HG03575 (cell line): Measurements from ENCODE around the gene HSD17B8.

ENCODE experiments used
- ATAC-seq: cut with Tn5 transposase; IDR thresholded peaks from one replicate; pipeline ENCODE4 v1.9.1; 2021; ENCODE audit not compliant: unreplicated experiment, insufficient number of reproducible peaks, low FRiP score; ENCODE audit errors: extremely low read depth

HSD17B8 gene

DNA sequence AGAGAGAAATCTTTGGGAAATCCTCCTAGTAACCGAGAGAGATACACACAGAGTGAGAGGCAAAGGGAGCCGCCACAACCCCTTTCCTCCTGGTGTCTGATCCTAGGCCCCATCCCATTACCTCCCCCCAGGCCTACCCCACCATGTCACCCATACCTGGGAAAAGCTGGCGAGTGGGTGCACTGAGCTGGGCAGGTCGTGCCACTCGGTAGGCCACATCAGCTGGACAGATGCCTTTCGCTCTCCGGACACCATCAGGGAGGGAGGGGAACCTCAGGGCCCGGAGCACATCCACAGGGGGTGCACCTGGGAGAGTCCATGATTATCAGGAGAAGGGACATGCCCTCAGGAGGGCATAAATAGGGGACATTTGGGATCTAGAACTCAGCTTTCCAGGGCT lies 15.3 kb upstream of the HSD17B8 start:
- ATAC-seq: no peak

DNA sequence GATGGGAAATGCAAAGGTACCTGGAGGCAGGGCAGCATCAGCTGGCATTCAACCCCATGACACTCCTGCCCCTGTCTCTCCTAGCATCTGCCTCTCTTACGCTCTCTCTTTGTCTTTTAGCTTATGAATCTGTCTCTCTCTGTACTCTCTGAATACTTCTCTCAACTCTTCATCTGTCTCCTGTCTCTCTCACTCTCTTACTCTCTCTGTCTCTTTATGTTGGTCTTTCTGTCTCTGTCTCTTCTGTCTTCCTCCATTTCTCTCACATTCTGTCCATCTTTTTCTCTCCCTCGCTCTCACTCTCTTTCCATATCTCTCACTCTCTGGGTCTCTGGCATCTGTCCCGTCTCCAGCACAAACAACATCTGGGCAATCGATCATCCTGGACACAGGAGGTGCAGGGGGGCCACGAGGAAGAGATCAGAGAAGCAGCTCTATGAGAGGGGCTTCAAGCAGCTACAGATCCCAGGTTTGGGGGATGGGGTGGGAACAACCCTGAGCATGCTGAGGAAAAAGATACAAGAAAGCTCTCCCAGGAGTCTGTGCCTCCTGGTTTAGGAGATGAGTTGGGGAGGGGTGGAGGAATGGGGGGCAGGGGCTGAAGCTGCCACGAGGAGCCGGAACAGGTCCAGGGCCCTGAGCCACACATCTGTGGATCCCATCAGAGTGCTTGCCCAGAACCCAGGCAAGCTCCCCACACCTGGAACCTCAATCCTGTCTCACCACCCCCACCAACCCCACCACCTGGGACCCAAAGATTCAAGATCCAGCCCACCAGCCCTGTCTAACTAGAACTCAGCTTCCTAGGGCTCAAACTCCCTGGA lies 14.6 kb upstream of the HSD17B8 start:
- no peak for ATAC-seq

DNA sequence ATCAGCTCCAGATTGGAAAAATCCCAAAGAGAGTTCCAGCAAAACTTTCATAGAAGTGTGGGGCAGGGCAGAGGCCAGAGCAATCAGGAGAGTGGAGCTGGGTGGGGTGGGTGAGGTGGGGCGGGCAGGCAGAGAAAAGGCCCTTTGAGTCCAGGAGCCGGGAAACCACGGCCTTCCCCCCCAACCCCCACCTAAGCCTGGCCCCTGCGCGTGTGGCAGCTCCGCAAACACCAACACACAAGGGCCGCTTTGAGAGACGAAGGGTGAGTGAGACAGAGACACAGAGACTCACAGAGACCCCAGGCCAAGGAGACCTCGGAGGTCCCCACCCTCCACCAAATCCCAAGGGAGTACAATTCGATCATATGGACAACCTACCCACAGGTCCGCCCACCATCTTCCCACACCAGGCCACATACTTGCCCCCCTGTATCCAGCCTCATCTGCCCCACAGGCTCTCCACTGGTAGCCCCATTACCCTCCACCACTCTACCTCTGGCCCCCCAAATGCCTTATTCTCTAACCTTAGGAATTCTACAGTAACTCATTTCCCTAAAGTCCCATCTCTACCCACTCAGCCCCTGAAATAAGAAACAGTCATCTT lies 13.8 kb upstream of the HSD17B8 start:
- no peak for ATAC-seq

DNA sequence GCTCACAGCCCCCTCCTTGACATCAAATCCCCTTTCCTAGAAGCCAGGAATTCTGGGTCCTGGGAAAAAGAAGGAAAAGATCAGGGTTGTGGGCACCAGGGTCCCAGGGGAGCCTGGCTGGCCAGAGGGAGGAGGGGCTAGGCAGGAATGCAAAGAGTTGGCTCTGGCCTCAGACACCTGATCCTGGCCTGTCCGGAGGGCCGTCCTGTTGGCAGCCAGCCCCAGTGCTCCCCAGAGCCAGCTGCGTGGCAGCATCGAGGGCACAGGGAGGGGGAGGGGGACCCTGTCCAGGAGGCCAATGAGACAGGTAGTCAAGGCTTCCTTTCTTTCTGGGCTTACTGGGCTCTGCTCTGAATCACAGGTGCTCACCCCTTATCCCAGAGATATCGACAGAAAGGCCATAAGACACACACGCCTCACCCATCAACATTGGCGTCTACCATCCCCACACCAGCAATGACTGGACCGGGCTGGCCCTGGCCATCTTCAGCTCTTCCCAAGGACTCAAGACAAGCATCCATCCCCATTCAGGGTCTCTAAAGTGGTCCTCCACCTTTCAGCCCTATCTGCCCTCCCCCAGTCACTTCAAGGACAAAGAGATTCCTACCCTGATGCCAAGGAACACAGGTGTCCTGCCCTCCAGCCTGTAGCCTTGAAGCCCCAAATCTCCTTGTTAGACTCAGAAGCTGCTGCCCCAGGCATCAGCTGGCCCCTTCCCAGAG lies 12.9 kb upstream of the HSD17B8 start:
- no peak for ATAC-seq

DNA sequence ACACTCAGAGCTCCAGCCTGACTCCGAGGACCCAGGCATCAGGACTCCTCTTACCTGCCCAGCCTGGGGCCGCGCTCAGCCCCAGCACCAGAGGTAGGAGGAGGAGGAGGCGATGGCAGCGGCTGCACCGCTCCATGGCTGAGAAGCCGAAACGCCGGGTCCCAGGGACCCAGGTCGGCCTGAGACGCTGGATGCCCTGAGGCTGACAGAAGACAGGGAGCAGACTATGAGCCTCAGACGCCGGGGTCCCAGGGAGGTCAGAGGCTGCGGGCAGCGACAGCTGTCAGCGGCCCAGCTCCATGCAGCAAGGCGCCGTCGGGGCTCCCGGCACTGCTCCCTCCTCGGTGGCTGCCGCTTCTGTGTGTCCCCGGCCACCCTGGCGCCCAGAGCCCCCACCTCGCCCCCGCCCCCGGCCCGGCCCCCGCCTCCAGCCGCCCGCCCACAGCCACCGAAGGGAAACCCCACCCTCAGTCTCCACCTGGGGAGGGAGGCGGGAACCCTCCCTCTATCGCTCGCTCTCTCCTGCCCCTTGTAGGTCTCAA lies 12.3 kb upstream of the HSD17B8 start, which contains the start of gene COL11A2:
Gene COL11A2, minus strand, starts transcription at position 363 of the 542 bp plus-strand sequence. Its CDS starts 227 bp downstream, at position 136.
- ATAC-seq: no peak

DNA sequence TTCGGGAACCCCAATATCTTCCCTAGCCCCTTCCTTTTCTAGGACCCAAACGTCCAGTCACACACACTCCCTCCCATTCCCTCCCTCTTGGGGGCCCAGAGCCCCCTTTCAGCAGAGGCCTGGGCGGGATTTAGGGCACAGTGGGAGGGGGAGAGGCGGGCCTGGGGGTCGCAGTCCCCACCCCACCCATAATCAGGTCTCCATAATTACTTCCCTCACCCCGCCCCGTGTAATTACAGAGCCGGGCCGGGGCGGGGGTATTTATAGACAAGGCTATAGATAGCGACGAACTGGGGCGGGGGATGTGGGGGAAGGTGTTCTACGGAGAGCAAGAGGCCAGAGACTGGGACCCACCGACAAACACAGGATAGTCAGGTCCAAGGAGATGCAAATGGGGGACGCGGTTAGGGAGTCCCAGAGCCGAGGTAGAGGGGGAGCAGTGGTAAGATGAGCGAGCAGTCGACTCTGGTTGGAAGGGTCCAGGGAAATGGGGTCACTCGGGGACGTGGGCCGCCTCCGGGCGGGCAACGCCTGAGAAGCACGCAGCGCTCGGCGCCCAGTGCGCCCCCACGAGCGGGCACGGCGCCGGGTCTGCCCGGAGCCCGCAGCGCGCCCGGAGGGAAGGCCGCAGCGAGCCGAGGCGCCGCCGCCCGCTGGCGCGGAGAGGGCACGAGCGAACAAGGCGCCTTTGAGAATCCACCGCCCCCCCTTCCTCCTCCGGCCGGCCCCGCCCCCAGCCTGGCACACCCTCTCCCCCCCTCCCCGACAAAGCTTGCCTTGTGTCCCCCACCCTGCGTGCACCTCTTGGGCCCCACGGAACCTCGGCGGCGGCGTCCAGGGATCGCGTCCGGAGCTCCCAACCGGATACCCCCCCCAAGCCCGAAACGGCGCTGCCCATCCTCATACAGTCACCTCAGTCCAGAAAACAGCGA lies 11.5 kb upstream of the HSD17B8 start:
- no peak for ATAC-seq

DNA sequence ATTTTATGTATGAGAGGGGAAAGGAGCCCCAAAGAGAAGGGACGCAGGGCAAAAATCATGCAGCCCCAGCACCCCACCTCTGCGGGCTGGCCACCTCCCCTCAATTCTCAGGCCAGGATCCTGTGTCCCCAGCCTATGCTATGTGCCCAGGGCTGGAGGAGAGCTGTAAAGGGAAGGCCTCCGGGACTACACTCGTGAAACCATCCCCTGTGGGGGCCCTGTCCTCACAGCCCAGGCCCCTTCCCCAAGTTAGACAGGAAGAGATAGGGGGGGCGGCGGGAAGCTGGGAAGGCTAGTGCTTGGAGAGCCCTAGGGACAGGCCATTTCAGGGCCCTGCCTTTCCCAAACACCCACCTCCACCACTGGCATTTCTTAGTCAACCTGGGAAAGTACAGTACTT lies 10.8 kb upstream of the HSD17B8 start:
- ATAC-seq: no peak

DNA sequence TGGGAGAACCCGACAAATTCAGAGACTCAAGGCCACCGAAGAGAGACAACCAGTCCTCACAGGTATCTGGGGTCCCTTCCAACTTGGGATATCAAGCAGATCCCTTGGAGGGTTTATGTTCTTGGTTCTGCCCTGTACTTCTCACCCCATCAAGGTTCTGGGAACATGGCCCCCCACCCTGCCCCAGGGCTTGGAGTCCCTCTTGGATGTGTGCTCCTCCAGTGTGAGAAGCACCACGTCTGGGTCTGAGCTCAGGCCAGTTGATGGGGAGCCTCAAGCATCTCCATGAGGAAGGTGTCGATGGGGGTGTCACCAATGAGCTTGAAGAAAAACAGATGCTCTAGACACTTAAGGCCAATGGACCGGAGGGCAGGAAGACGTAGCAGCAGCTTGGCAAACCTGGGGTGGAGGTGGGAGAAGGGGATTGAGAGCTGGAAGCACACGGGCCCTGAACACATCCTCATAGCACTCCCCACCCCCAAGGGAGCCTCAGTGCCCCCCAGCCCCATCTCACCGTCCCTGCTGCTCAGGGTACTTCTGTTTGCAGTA lies 9.9 kb upstream of the HSD17B8 start:
- no peak for ATAC-seq

DNA sequence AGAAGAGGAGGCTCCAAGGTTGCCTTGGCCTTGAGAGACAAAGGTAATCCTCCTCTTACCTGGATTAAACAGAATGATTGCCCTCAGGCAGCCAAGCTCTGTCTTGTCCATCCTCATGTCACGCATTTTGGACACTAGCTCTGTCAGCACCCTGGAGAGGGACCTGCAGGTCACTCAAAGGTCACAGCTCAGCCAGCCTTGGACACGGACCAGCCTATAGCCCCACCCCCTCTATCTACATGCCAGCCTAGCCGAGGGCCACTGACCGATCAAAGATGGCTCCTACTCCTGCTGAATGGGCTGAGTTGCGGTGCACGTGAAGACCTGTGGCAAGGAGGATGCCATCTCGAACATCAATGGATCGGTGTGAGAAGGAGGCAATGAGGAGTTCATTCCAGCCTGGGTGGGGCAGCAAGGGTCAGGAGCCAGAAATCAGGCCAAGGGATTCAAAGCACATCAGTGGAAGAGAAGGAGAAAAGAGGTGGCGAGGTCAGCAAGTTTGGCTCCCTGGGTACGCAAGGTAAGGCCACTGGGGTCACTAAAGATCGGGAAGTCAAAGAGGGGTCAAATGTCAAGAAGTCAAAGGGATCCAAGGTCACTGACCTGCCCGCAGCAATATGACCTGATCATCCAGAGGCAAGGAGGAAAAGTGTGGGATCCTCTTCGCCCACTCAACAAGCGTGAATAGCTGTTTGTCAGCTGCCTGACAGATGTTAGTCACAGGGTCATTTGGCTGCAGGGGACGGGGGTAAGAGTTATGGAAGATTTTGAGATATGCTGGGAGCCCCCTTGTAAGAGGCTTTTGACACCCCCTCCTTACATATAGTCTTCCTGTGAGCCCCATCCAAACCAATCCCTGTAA lies 8.9 kb upstream of the HSD17B8 start:
- no peak for ATAC-seq

DNA sequence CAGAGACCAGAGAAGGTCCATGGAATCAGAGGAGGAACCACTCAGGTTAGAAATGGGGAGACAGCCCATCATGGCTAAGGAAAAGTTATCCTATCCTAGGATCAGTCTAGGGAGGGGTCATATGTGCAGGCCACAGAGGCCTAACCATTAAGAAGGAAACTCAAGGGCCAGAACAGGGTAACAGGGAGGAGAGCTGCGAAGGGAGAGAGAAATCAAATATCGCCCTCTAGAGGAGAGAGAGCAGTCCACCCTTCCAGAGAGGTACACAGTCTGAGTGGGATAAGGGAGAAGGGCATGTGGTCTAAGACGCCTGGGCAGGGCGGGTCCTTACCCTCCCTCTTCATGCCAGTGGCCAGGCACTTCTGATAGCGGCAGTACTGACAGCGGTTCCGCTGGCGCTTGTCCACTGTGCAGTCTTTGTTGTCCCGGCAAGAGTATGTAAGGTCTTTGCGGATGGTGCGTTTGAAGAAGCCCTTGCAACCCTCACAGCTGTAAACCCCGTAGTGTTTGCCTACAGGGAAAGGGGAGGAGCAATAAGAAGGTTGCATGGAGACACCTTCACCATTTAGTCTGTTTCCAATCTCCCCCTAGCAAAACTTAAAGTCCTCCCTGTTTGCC lies 6.9 kb upstream of the HSD17B8 start:
- ATAC-seq: no peak

DNA sequence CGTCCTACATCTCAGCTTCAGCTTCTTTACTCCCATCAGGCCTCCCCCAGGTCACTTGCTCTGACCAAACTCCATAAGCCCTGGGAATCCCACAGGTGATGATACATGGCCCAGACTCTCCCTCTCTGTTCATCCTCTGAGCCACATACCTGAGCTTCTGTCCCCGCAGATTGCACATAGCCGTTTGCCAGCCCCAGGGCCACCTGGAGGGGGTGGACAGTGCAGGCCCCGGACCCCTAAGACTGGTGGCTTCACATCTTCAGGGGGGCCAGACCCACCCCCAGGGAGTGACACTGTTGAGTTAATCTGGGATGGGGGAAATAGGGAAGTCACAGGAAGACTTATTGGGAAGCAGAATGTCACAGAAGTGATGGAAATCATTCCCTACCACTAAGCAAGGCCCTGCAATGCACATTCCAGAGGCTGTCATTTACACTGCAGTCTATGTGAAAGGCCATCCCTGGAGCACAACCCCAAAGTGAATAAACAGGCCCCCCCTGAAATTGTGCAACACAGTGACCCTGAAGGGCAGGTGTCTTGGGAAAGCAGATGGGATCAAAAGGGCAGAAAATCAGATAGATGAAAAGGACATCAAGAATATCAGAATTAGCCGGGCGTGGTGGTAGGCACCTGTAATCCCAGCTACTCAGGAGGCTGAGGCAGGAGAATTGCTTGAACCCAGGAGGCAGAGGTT lies 6.1 kb upstream of the HSD17B8 start:
- ATAC-seq: no peak

DNA sequence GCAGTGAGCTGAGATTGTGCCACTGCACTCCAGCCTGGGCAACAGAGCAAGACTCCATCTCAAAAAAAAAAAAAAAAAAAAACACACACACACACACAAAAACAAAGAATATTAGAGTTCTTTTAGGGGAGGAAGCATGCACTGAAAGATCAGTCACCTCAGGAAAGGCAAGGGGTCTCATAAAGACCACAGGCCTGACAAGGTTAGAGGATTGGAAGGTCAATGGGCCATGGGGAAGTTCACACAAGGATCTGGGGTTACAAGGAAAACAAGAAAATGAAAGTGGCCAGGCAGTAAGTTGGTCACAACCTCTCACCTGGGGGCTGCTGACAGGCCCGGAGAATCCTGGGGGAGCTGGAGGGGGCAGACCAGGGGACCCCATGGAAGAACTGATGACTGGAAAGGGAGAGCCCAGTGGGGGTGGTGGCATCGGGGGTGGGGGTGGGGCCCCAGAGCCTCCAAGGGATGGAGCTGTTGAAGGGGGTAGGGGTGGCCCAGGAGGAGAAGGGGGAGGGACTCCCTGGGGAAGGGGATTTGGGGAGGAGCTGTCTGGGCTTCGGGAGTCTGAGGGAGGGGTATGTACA lies 5.5 kb upstream of the HSD17B8 start:
- no peak for ATAC-seq

DNA sequence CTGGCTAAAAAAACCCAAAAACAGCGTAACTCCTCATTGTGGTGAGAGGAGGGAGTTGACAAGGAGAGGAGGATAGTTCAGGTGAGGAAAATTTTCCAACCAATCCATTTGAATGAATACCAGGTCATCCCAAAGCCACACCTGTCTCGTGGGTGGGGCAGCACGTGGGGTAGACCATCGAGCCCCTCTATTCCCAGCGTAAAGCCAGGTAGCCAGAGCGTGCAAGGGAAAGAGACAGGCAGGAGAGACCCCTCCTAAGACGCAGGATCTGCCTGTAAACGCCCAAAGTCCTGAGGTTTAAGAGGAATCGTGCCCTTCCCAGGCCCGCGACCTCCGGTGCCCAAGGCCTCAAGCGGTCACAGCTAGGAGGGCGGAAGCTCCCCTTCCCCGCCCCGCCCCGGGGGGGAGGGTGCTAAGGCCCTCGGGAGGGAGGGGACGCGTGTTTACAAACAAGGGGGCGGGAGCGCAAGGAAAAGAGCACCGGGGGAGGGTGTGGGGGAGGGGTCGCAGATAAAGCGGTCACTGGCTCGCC lies 4.7 kb upstream of the HSD17B8 start:
- ATAC-seq: no peak

DNA sequence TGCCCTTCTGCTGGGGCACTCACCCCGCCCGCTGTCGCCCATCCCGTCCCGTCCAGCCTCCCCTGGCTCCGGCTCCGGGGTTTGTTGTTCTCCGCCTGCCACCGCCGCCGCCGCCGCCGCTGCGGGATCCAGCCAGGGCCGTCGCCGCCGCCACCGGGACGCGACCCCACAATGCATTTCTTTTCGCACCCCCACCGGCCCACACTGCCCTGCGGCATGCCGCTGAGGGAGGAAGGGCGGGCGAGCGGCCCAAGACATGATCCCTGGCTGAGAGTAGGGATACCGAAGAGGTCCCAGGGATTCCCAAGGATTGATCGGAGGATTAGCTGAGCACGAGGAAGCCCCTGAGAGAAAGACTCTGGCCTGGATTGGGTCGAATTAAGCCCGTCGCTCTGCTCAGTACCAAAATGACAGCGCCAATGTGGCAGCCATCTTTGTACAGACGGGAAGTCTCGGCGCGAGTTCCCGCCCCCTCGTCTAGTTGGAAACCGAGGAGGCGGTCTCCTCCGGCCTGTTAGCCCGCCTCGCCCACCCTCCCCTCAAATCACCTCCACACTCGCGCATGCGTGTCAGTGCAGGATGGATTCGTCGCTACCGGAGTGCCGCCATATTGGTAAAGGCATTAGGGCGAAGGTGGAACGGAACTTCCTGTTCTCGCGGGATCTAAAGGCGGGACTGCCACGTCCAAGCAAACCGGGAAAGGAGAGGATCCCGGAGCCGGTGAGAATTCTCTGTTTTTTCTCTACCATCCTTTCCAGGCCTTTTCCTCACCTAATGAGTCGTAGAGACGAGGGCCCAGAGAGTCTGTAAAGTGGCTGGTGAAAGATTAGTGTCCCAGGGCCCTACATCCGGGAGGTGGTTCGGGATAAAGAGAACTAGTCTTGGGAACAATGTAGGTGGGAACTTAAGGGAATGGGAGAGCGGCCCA lies 4.0 kb upstream of the HSD17B8 start, which contains the start of the genes RXRB and SLC39A7:
Gene RXRB, minus strand, starts transcription at position 447 of the 928 bp plus-strand sequence. Its CDS starts 189 bp downstream, at position 258.
Gene SLC39A7, plus strand, starts transcription at position 649 of the 928 bp plus-strand sequence. CDS start 379 bp downstream, outside the sequence.
- ATAC-seq: no peak

DNA sequence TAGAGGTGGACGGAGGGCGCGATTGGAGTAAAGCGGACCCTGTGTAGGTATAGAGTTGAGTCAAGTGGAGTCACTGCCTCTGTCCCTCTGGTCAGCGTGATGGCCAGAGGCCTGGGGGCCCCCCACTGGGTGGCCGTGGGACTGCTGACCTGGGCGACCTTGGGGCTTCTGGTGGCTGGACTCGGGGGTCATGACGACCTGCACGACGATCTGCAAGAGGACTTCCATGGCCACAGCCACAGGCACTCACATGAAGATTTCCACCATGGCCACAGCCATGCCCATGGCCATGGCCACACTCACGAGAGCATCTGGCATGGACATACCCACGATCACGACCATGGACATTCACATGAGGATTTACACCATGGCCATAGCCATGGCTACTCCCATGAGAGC lies 3.3 kb upstream of the HSD17B8 start:
- ATAC-seq: no peak
